MCF 10A (cell line): ENCODE measurements around the gene TNIP2. TPM values are rescaled to one million over a fixed set of nuclear protein-coding genes. Genes with fewer than 3 reads are reported as not detected.
A peak's percentile ranks its signal among the peaks of the same experiment; 100 is the strongest.

Experiments
- BruUV-seq: library from RNA; stranded (reverse); fragments of 400-500 nt; replicated peaks from 2 replicates; lab custom pipeline; 2021; lab: Mats Ljungman, UMichigan
- CTCF ChIA-PET: fragments of 300-600 bp; sonication (Branson Sonifier 250); formaldehyde crosslinking; extraction: SDS; loops from one replicate; lab custom pipeline; 2021; ENCODE audit warnings: antibody characterized with exemption, inconsistent platforms; lab: Yijun Ruan, JAX
- POLR2A ChIA-PET: fragments of 300-600, 350-650 bp; sonication (Branson Sonifier 250); formaldehyde crosslinking; extraction: SDS; loops from one replicate; lab custom pipeline; 2020; ENCODE audit warnings: antibody characterized with exemption, inconsistent platforms; lab: Yijun Ruan, JAX
- DNase-seq: peaks from one replicate; pipeline ENCODE4 v3.0.0-alpha.2; 2018; ENCODE audit not compliant: unreplicated experiment
- H3K27ac Mint-ChIP-seq: one replicate; pipeline ENCODE4 v1.8.0; 2022; ENCODE audit warnings: mild to moderate bottlenecking, low read depth, mixed read lengths; ENCODE audit not compliant: unreplicated experiment
- H3K27me3 Mint-ChIP-seq: one replicate; pipeline ENCODE4 v1.8.0; 2022; ENCODE audit warnings: mixed read lengths; ENCODE audit not compliant: insufficient read depth, unreplicated experiment
- H3K36me3 Mint-ChIP-seq: one replicate; pipeline ENCODE4 v1.8.0; 2022; ENCODE audit warnings: mild to moderate bottlenecking, moderate library complexity, mixed read lengths; ENCODE audit not compliant: insufficient read depth, unreplicated experiment
- H3K4me1 Mint-ChIP-seq: one replicate; pipeline ENCODE4 v1.8.0; 2022; ENCODE audit warnings: mixed read lengths; ENCODE audit not compliant: insufficient read depth, unreplicated experiment
- H3K4me3 Mint-ChIP-seq: one replicate; pipeline ENCODE4 v1.8.0; 2022; ENCODE audit warnings: mild to moderate bottlenecking, moderate library complexity, mixed read lengths; ENCODE audit not compliant: unreplicated experiment
- H3K9me3 Mint-ChIP-seq: one replicate; pipeline ENCODE4 v1.8.0; 2022; ENCODE audit warnings: mixed read lengths; ENCODE audit not compliant: unreplicated experiment
- CTCF ChIP-seq: fragments of 200-600 bp; IDR thresholded peaks from one replicate; pipeline ENCODE4 v1.8.0; 2022; ENCODE audit warnings: antibody characterized with exemption, mild to moderate bottlenecking; ENCODE audit not compliant: unreplicated experiment
- intact Hi-C: fragments of 100-400 bp; cut with micrococcal nuclease; formaldehyde crosslinking; loops from 2 replicates; pipeline ENCODE4 v1.14.1; 2022
- total RNA-seq: library from RNA; stranded (reverse); gene quantifications from 2 replicates; pipeline ENCODE4 v1.2.3, GENCODE V29; 2022

TNIP2 gene
- total RNA-seq, 1 experiment from 2014 or later: 46.1 TPM

GRCh38 chr4:2750719-2751605 lies 5.2 kb downstream of the TNIP2 start:
- POLR2A ChIA-PET: interaction anchor here (0.7 to 1.0 kb wide), 2 partner anchors 11 to 104 kb away, joined by 4 read pairs; no protein-coding TSS in a partner anchor
- H3K27me3 Mint-ChIP-seq: no peaks in the 10 kb centered on the region
- CTCF ChIA-PET: interaction anchor here (0.6 kb wide), 1 partner anchor 13 kb away, joined by 4 read pairs; no protein-coding TSS in a partner anchor
- TF ChIP-seq CTCF: no peak
- no peak overlapping the region for H3K27ac Mint-ChIP-seq
- no peak overlapping the region for H3K4me3 Mint-ChIP-seq
- peaks cover 32% of the 10 kb centered on the region for H3K36me3 Mint-ChIP-seq
- BruUV-seq: no TSS peak
- intact Hi-C loops: no loop called here
- no peaks in the 10 kb centered on the region for H3K9me3 Mint-ChIP-seq
- DNase-seq: no peak
- H3K4me1 Mint-ChIP-seq: peaks cover 22% of the 10 kb centered on the region

GRCh38 chr4:2746891-2747695 lies 9.0 kb downstream of the TNIP2 start:
- no peak for TF ChIP-seq CTCF
- Mint-ChIP-seq H3K36me3 (peaks cover 46% of the 10 kb centered on the region), H3K4me1 (peaks cover 7% of the 10 kb centered on the region), H3K27me3 (no peaks in the 10 kb centered on the region), H3K27ac (peak overlapping the region; percentile 39), H3K4me3 (no peak overlapping the region), H3K9me3 (no peaks in the 10 kb centered on the region)
- BruUV-seq: no TSS peak
- ChIA-PET POLR2A (interaction anchor here (1.6 kb wide), 1 partner anchor 9 kb away, joined by 5 read pairs; the partner anchor contains the start of gene TNIP2), CTCF (interaction anchor here (0.7 to 1.2 kb wide), 2 partner anchors 13 to 93 kb away, joined by 3 read pairs; no protein-coding TSS in a partner anchor)
- no peak for DNase-seq
- intact Hi-C loops: no loop called here

- no TSS peak for BruUV-seq
- CTCF ChIA-PET: no interaction called here
- peak; percentile 53 for DNase-seq
- Mint-ChIP-seq H3K4me1 (peaks cover 16% of the 10 kb centered on the region), H3K36me3 (peaks cover 47% of the 10 kb centered on the region), H3K9me3 (no peaks in the 10 kb centered on the region), H3K27me3 (no peaks in the 10 kb centered on the region), H3K4me3 (no peak overlapping the region), H3K27ac (peak overlapping the region; percentile 67)
- TF ChIP-seq CTCF: no peak
- POLR2A ChIA-PET: interaction anchor here (1.6 kb wide), 1 partner anchor 10 kb away, joined by 5 read pairs; the partner anchor contains the start of gene TNIP2
- intact Hi-C loops: no loop called here
Measured at GRCh38 chr4:2745981-2746806, 9.9 kb downstream of the TNIP2 start.
